Measurements from ENCODE around the gene GAB1.
A peak's percentile ranks its signal among the peaks of the same experiment; 100 is the strongest.

Gene GAB1

DNA sequence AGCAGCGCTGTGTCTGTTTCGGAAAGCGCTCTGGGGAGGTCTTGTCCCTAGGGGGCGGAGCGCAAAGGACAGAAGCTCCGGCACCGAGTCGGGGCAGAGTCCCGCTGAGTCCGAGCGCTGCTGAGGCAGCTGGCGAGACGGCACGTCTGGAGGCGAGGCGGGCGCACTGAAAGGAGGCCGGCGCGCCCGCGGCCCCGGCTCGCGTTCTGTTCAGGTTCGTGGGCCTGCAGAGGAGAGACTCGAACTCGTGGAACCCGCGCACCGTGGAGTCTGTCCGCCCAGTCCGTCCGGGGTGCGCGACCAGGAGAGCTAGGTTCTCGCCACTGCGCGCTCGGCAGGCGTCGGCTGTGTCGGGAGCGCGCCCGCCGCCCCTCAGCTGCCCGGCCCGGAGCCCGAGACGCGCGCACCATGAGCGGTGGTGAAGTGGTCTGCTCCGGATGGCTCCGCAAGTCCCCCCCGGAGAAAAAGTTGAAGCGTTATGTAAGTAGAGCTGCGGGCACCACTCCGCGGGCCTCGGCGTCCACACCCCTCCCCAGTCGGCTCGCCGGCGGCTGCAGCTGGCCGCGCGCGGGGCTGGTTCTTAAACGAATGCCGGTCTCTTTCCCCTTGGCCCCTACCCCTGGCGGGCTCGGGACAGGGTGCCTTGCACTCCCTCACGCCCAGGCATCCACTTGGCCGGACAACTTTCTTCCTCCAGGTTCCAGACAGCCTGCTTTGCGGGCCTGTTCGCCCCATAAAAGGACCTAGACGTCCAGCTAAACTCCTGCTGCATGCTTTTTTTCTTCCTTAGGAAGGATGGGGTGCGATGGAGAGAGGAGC is at the start of gene GAB1:
GAB1 (plus strand) TSS at position 96 of the 819 bp plus-strand sequence; CDS start at position 409, 313 bp downstream.
- peak in 1 of 2 experiments; percentile 6 for DNase-seq

DNA sequence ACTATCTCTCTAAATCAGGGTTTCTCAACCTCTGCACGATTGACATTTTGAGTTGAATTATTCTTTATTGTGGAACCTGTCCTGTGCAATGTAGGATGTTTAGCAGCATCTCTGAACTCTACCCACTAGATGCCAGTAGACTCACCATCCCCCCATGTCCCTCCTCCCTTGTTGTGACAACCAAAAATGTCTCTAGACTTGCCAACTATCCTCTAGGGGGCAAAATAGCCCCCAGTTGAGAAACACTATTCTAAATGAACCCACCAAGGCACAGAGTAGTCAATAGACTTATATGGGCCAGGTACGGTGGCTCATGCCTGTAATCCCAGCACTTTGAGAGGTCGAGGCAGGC is 49.1 kb upstream of the GAB1 start:
- DNase-seq = no peak

DNA sequence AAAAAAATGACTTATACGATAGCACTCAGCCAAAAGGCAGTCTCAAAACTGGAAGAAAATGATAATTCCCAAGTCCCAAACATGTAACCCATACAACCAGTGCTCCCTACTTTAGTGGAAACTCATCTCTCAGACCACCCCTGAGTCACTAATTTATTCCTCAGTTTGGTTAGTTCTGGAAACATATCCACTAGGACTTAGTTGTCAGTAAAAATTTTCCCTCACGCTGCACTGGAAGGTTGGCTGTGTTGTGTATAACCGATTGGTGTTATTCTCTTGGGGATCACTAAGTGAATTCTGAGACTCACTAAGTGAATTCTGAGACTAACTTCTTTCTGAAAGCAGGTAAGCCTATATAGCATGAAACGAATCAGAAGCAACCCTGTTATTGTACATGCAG is 48.5 kb upstream of the GAB1 start:
- DNase-seq = no peak

DNA sequence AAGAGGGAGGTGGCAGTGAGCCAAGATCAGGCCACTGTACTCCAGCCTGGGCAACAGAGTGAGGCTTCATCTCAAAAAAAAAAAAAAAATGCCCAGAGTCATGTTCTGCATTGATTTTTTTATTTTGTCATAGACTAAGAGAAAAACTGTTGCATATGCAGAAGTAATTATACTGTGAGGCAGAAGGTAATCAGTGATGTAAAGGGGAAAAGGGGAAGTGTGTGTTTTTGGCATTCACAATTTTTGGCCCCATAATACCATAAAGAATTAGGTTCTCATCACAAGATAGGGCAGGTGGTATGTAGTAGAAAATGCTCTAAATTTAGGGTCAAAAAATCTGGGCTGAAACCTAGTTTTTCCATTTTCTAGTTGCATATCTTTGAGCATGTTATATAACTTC is 47.3 kb upstream of the GAB1 start:
- no peak for DNase-seq

DNA sequence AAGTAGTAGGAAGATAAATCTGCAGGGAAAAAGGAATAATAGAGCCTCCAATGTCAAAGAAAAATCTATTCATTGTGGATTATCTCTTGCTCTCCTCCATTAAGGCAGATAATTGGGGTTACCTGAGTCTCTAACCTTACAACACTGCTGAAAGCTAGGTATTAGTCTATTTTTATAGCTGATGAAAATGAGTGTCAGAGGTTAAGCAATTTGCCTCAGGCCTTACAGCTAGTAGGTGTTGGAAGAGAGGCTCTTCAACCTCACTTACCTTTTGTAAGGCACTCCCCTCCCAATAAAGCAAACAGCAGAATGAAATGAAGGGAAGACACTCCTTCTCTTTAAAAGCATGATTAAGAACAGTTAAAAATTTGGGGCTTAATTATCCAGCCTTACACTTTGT is 45.4 kb upstream of the GAB1 start:
- no peak for DNase-seq

DNA sequence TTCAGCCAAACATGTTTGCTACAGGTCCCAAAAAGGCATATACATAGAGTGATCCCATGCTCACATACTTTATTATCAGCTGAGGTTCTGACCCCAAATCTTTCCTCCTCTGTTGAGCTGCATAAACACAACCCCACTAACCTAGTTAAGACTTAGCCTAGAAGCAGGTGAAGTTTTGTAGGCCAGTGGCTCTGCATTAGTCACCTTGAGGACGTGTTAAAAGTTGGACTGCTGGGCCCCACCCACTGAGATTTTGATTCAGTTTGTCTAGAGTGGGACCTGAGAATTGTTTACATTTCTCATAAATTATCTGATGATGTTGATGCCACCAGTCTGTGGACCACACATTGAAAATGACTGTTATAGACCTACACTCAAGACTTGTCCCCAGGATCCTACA is 43.8 kb upstream of the GAB1 start:
- DNase-seq = no peak

DNA sequence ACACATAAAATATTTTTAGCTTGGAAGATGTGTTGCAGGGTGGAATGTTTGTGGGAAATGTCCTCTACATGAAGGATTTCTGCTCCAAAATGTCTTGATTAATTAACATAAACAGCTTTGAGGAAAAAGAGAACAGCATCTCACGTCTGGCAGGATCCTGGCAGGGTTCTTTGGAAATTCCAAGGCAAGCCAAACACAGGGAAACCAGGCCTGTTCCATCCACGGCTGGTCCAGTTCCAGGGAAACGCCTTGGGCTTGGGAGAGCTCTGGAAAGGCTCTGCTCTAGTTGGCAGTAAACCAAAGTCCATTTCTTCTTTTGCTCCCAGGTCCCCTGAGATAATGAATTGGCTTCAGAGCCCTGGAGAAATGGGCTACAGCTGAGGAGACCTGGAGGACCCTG is 42.4 kb upstream of the GAB1 start:
- DNase-seq = no peak

DNA sequence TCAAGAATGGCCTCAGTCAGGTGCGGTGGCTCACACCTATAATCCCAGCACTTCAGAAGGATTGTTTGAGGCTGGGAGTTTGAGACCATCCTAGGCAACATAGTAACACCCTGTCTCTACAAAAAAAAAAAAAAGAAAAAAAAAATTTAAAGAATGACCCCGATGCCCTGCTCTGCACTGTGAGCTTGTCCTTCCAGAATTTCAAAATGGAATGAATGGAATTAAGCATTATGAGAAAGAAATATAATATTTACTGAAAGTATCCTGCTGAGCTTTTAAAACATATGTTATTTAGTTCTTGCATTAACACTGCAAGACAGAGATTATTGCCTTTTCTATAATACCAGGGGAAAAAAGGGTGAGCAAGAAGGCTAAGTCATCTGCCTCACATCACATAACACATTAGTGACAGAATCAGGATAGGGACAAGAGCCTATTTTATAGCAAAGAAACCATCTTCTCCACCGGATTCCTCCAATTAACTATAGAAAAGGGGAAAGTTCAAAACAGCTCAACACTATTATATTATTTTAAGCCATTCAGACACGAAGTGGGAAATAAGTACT is 41.9 kb upstream of the GAB1 start:
- DNase-seq = no peak

DNA sequence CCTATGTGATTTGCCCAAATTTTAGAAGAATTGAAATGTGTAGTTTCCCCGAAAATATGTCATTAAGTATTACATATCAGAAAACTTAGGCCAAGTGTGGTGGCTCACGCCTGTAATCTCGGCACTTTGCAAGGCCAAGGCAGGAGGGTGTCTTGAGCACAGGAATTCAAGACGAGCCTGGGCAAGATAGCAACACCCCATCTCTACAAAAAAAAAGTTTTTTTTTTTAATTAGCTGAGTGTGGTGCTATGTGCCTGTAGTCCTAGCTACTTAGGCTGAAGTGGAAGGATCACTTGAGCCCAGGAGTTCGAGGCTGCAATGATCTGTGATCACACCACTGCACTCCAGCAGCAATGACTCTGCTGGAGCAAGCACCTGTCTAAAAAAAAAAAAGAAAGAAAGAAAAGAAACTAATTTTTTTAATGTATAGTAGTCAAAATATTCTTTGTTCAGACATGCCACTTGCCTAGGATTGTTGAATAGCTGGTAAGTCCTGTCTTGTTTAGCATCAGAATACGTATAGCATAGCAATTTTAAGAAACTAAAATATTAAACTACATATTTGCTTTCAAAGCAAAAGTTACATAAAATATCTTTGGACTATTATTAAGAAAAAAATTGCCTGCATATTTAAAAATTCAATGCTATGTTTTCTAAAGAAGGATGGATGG is 40.1 kb upstream of the GAB1 start:
- no peak for DNase-seq

DNA sequence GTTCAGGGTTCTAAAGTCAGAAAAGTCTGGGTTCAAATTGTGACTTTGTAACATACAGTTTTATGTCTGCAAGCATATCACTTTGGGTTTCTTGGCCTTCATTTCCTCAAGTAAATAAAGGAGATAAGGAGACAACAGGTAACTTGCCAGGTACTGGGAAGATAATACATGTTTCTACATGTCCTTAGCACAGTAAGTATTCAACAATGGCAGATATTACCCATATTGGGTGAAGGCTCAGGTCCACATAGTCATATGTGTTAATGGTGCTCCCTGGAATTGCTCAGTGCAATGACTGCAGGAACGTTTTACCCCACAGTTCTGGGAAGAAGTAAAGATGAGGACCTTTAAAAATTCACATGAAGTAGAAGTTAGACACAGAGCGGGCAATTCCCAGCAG is 35.8 kb upstream of the GAB1 start:
- DNase-seq = no peak

DNA sequence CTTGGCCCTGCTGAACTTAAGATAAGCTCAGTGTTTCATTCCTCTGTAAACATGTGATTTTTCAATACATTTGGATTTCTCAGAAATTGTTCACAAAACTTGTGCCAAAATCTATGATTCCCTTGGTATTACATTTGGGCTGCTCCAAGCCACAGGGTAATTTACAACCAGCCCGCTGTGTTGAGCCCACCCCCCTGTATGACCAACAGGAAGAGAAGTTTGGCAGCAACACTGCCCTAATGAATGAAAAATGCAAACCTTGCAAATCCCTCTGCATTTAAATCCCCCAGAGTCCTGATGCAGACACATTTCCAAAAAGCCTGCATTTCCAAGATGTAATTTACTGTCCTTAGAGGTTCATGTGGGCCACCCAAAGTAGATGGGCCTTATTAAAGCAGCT is 34.1 kb upstream of the GAB1 start:
- DNase-seq = no peak

DNA sequence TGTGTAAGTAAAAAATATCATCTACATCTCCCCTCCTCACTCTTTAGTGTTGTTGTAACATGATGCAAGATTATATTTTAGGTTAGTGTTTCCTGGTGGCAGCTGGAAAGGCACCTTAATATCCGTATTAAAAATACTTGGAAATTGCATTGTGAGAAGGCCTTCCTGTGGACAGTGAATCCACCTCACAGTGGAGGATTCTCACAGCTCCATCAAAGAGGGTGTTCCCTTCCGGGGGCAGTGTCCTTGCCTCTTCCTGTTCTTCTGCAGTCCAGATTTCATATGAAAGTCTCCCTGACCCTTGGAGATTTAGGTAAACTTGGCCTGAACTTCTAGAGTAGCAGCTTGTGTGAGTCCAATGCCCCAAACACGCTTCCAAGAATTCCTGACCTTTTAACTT is 29.9 kb upstream of the GAB1 start:
- DNase-seq = no peak

DNA sequence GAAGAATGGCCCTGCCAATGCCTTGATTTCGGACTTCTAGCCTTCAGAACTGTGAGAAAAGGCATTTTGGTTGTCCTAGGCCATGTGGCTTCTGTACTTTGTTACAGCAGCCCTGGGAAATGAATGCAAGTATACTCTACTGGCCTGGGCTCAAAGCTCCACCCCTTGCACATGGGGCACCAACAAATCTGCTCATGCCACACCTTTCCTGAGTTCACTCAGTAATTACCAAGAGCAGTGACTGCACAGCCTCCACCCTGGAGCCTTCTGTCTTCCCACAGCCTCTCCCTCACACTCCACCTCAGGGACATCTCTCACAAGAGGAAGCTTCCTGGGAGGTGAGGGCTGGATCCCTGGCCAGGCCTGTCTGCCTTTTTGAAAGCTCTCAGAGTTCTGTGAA is 29.1 kb upstream of the GAB1 start:
- DNase-seq = no peak

DNA sequence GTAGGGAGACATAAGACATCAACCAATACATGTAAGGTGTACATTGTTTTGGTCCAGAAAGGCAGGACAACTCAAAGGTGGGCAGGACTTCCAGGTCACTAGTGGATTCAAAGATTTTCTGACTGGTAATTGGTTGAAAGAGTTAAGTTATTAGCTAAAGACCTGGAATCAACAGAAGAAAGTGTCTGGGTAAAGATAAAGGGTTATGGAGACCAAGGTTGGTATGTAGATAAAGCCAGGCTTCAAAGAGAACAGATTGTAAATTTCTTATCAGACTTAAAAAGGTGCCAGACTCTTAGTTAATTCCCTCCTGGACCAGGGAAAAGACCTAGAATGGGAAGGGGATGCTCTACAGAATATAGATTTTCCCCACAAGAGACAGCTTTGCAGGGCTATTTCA is 28.3 kb upstream of the GAB1 start:
- DNase-seq = no peak

DNA sequence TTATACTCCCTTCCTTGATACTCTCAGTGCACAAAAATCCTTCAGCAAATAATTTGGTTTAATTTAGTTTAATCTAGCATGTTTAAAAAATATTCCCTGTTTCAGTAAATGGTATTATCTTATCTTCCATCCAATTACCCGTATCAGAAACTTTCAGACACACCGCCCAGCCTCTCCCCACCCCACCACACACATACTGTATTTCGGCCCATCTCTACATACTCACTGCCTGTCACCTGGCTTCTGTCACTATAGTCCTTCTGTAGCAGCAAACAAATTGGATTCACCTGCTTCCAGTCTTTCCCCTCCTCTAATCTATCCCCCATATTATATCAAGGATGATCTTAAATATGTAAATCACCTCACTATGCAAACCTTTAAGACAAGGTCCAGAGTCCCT is 24.8 kb upstream of the GAB1 start:
- DNase-seq = no peak

DNA sequence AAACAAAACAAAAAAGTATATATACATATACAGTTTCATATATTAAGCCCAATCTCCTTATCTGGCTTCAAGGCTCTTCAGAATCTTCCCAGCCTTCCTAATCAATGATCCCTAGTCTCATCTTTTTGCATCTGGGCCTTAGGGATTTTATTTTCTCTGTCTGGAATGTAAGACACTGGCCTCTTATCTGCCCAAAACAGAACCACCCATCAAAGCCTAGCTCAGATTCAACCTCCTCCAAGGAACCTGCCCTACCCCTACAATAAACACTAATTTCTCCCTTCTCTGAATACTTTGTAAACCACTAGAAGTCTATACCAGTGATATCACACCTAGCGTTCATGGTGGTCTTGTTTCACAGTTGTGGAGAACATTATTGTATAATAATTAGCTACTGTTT is 23.2 kb upstream of the GAB1 start:
- DNase-seq = no peak

DNA sequence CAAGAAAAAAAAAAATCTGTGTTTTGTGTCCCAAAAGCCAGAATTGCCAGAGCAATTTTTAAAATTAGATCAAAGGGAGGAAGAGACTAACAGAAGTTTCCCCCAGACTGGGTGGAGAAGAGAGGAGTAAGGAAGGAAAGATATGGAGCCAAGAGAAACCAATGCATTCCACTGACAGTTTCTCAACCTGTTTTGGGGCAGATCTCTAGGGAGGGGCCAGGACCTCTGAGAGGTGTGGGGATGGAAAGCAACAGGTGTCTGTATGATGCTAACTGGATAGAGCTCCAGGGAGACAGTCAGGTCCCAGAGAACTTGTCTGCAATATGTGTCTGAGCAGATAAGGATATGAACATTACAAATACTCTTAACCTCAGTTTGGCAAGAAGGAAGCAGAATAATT is 22.7 kb upstream of the GAB1 start:
- no peak for DNase-seq

DNA sequence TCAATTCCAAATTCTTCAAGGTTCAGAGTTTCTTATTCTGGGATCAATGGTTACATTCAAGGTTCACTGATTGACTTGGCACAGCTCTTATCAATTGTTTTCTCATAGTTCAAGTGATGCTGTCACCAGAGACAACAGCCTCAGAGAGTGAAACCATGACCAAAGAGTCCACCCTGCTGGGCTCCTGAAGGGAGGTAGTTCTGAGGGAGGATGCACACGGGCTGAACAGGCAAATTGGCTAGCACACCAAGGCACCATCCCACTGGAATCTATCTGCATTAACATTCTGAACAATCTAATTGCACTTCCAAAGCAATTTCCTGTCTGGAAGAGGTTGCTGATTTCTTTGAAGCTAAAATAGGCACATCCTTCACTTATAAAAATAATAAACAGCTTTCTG is 16.6 kb upstream of the GAB1 start:
- DNase-seq = no peak

DNA sequence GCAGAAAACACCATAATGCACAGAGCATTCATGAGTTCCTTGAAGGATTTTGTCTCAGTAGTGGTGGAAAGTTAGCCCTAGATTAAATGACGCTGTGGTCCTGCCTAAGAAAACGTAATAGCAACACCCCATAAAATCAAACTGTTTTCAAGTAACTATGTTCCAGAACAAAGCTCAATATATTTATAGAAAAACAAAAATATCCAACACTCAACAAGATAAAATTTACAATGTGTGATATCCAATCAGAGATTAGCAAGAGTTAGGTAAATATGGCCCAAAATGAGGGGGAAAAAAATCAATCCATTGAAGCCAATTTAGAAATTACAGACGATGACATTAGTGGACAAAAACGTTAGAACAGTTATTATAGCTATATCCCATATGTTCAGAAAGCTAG is 9.9 kb upstream of the GAB1 start:
- DNase-seq = no peak

DNA sequence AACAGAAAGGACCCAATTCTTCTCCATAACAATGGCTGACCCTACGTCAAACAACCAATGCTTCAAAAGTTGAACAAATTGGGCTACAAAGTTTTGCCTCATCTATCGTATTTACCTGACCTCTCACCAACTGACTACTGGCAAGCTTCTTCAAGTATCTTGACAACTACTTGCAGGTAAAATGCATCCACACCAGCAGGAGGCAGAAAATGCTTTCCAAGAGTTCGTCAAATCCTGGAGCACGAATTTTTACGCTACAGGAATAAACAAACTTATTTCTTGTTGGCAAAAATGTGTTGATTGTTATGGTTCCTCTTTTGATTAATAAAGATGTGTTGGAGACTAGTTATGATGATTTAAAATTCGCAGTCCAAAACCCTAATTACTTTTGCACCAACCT is 6.7 kb upstream of the GAB1 start:
- DNase-seq = no peak

DNA sequence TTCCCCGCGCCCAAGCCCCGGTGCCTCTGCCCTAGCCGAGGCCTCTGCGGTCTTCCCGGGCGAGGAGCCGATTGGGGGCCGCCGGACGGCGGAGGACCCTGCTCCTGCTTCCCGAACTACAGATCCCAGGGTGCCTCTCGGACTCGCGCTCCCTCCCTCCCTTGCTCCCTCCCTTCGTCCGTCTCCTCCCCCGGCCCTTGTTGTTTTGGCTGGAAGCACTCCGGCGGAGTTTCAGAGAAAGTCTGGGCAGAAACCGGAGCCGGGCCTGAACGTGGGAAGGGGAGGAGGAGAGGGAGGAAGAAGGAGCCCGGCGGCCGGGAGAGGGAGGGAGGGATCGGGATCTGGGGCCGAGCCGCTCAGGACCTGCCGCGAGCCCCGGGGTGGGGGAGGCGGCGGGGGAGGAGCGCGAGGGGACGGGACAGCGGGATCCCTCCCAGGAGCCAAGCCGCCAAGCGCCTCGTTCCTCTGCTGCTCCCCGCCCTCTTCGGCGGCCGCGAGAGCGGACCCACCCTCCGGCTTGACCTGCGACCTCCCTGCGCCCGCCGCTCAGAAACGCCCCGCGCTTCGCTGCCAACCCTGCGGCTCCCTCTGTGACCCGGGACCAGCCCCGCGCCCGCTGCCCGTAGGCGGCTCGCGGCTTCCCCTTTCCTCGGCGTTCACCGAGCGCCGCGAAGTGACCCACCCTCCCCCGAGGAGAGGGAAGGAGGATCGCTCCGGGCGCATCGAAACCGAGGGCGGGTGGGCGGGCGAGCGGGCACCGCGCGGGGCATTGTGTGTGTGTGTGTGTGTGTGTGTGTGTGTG is 496 bp upstream of the GAB1 start:
- DNase-seq = peak in 1 of 2 experiments; percentile 21

DNA sequence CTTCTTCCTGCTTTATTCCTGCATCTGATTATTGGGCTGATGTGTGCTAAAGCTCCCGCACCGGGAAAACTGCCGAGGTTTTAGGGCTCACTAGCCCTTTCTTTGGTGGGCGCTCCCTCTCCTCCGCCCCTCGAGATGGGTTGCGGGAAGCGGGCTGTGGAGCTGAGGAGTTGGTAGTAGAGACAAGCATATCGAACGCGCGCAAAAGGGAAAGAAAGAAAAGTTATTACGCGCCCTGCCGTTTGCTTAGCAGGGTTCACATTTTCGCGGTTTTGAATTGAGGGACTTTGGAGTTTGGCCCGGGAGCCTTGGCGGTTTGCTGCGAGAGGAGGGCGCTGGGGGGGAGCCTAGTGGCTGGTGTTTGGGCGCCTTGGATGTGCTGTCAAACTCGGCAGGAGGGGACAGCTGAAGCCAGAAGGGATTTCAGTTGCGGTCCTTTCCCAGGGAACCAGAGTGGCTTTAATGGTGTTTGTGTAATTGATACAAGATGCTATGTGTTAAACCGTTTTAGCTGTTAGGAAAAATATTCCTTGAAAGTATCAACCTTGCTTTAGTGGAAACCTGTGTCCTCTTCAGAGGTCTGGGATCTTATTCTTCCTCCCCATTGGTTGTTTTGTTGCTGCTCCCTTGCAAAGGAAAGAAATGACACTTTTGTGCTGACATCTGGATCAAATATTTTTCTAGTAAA is 1.1 kb downstream of the GAB1 start:
- no peak for DNase-seq

DNA sequence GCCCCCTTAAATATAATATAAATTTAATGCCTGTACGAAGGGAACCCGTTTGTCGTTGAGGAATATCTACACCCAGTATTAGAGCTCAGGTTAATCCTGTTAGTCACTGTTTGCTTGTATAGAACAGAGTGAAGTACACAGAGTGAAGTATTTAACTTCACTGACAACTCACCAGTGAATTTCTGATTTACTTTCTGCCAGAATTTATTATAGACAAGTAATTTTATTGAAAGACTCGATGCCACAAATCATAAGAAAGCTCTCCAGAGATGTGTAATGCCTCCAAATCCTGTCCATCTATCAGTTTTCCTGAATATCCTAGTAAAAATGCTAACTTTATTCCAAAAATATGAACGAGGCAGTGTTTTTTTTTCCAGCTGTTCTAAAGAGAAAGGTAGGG is 1.6 kb downstream of the GAB1 start:
- no peak for DNase-seq
